Upper lobe of left lung (tissue), 6 donors: ENCODE measurements around the gene MIA3. TPM values are rescaled to one million over a fixed set of nuclear protein-coding genes. Genes with fewer than 3 reads are reported as not detected.

ENCODE experiments used
- ATAC-seq, 2 donors: fragments of 200-7000 bp; cut with Tn5 transposase; one replicate each; pipeline ENCODE4 v1.9.1; 2022; ENCODE audit warnings: mild to moderate bottlenecking in 2 of 2, moderate library complexity in 2 of 2; ENCODE audit not compliant: low FRiP score in 2 of 2
- DNase-seq, 2 donors: peaks; one replicate each; pipeline ENCODE4 v3.0.0-alpha.2; 2019 to 2020
- H3K27ac ChIP-seq, 4 donors: fragments of 200-600 bp; sonication (generic); one replicate each; pipeline ENCODE4 v1.5.1; 2016 to 2019
- H3K27me3 ChIP-seq, 4 donors: fragments of 200-600 bp; sonication (generic); one replicate each; pipeline ENCODE4 v1.5.1; 2017 to 2019
- H3K36me3 ChIP-seq, 4 donors: fragments of 200-600 bp; sonication (generic); one replicate each; pipeline ENCODE4 v1.5.1; 2016 to 2019
- H3K4me1 ChIP-seq, 4 donors: fragments of 200-600 bp; sonication (generic); one replicate each; pipeline ENCODE4 v1.5.1; 2018 to 2019
- H3K4me3 ChIP-seq, 4 donors: fragments of 200-600 bp; sonication (generic); one replicate each; pipeline ENCODE4 v1.5.1; 2017 to 2019; ENCODE audit warnings: mild to moderate bottlenecking in 2 of 4, moderate library complexity in 1 of 4
- H3K9me3 ChIP-seq, 4 donors: fragments of 200-600 bp; sonication (generic); one replicate each; pipeline ENCODE4 v1.5.1; 2018 to 2019
- CTCF ChIP-seq, 6 experiments: fragments of 450-650 bp in 4 of 6; fragments of 200-600 bp in 2 of 6; sonication (generic) in 2 of 6; IDR thresholded peaks; one replicate each; pipeline ENCODE4 v1.5.1; 2016 to 2019; ENCODE audit warnings: antibody characterized with exemption in 6 of 6
- EP300 ChIP-seq, 4 donors: sonication (generic); formaldehyde crosslinking; IDR thresholded peaks; one replicate each; pipeline ENCODE4 v1.5.1; 2017; ENCODE audit warnings: antibody characterized with exemption in 4 of 4, control low read depth in 2 of 4
- POLR2A ChIP-seq, 4 donors: fragments of 450-650 bp; IDR thresholded peaks; one replicate each; pipeline ENCODE4 v1.5.1; 2016 to 2017; ENCODE audit warnings: antibody characterized with exemption in 4 of 4, mild to moderate bottlenecking in 2 of 4
- POLR2AphosphoS5 ChIP-seq, 2 donors: sonication (generic); formaldehyde crosslinking; IDR thresholded peaks; one replicate each; pipeline ENCODE4 v1.5.1; 2017; ENCODE audit warnings: antibody characterized with exemption in 2 of 2
- WGBS, 2 donors: methylation state at CpG; one replicate each; pipeline ENCODE4 v1.1.5; 2017 to 2018; 5-methylcytosine and 5-hydroxymethylcytosine counted together
- total RNA-seq, 6 donors: library from RNA; depleted of rRNA in 4 of 6; stranded (reverse); fragments of >200 nt in 4 of 6; gene quantifications; one replicate each; pipeline versions ENCODE4 v1.1.0 to v1.2.1, GENCODE V29; 2016 to 2021
- donor health status: DM: no; HTN: no; CAD: no; lungs with moderate emphysema.
- donor health status: DM: no; HTN: yes; CAD: no; lungs with severe emphysema.

Gene MIA3
- total RNA-seq, 6 donors from 2014 or later: 29.6 to 76.0 (median 58.2) TPM

GRCh38 chr1:222654849-222655248 lies 37.0 kb downstream of the MIA3 start:
- peak in 1 of 2 donors; percentile 43 for DNase-seq
- no peak overlapping the region for H3K4me3 ChIP-seq
- no peaks in the 10 kb centered on the region for H3K9me3 ChIP-seq
- peak in 1 of 2 donors; percentile 93 for ATAC-seq
- peaks cover 41 to 93% (median 56%) of the 10 kb centered on the region in 4 donors for H3K36me3 ChIP-seq
- H3K27me3 ChIP-seq: no peaks in the 10 kb centered on the region
- peak overlapping the region; percentile 40 to 60 (median 54) for H3K27ac ChIP-seq
- 28 to 42% methylated on average over 5 of the region's 5 CpGs for WGBS, 2 donors
- TF ChIP-seq EP300 (IDR thresholded peaks at IDR 0.05): no peak
- TF ChIP-seq CTCF (IDR thresholded peaks at IDR 0.05): no peak
- no peak for TF ChIP-seq POLR2AphosphoS5 (IDR thresholded peaks at IDR 0.05)
- TF ChIP-seq POLR2A (IDR thresholded peaks at IDR 0.05): no peak
- peaks cover 0 to 13% (median 8%) of the 10 kb centered on the region in 4 donors for H3K4me1 ChIP-seq

- no peaks in the 10 kb centered on the region for H3K27me3 ChIP-seq
- H3K27ac ChIP-seq: no peak overlapping the region
- ATAC-seq (no peak), DNase-seq (no peak)
- peaks cover 0 to 13% (median 8%) of the 10 kb centered on the region in 4 donors for H3K4me1 ChIP-seq
- WGBS, 2 donors: 95 to 97% methylated on average over 2 of the region's 2 CpGs
- H3K4me3 ChIP-seq: no peak overlapping the region
- H3K9me3 ChIP-seq: no peaks in the 10 kb centered on the region
- H3K36me3 ChIP-seq: peaks cover 42 to 93% (median 62%) of the 10 kb centered on the region in 4 donors
- TF ChIP-seq EP300 (IDR thresholded peaks at IDR 0.05) (no peak), POLR2AphosphoS5 (IDR thresholded peaks at IDR 0.05) (no peak), POLR2A (IDR thresholded peaks at IDR 0.05) (no peak), CTCF (IDR thresholded peaks at IDR 0.05) (no peak)
Observed at GRCh38 chr1:222656391-222657155, 38.7 kb downstream of the MIA3 start.

GRCh38 chr1:222657899-222658298 lies 40.0 kb downstream of the MIA3 start:
- H3K27ac ChIP-seq: no peak overlapping the region
- 92 to 98% methylated on average over 2 of the region's 2 CpGs for WGBS, 2 donors
- no peaks in the 10 kb centered on the region for H3K27me3 ChIP-seq
- peaks cover 37 to 93% (median 62%) of the 10 kb centered on the region in 4 donors for H3K36me3 ChIP-seq
- H3K4me1 ChIP-seq: peaks cover 0 to 13% (median 8%) of the 10 kb centered on the region in 4 donors
- DNase-seq: no peak
- no peaks in the 10 kb centered on the region for H3K9me3 ChIP-seq
- TF ChIP-seq EP300 (IDR thresholded peaks at IDR 0.05) (no peak), CTCF (IDR thresholded peaks at IDR 0.05) (no peak), POLR2AphosphoS5 (IDR thresholded peaks at IDR 0.05) (no peak), POLR2A (IDR thresholded peaks at IDR 0.05) (no peak)
- H3K4me3 ChIP-seq: no peak overlapping the region
- ATAC-seq: no peak

- no peak overlapping the region for H3K4me3 ChIP-seq
- H3K9me3 ChIP-seq: no peaks in the 10 kb centered on the region
- H3K4me1 ChIP-seq: no peaks in the 10 kb centered on the region
- H3K27ac ChIP-seq: no peak overlapping the region
- no peaks in the 10 kb centered on the region for H3K27me3 ChIP-seq
- peaks cover 50 to 93% (median 78%) of the 10 kb centered on the region in 4 donors for H3K36me3 ChIP-seq
- ATAC-seq (no peak), DNase-seq (no peak)
- 95 to 97% methylated on average over 4 of the region's 4 CpGs for WGBS, 2 donors
- TF ChIP-seq POLR2A (IDR thresholded peaks at IDR 0.05): no peak
- TF ChIP-seq EP300 (IDR thresholded peaks at IDR 0.05): no peak
- TF ChIP-seq POLR2AphosphoS5 (IDR thresholded peaks at IDR 0.05): no peak
- TF ChIP-seq CTCF (IDR thresholded peaks at IDR 0.05): no peak
Observed at GRCh38 chr1:222663431-222663934, 45.6 kb downstream of the MIA3 start.
